ENCODE measurements around the gene SARM1. TPM values are rescaled to one million over a fixed set of nuclear protein-coding genes. Genes with fewer than 3 reads are reported as not detected.

SARM1 gene
- polyA plus RNA-seq, 1 donor from 2014 or later: 21.6 TPM

GRCh38 chr17:28364665-28365363 lies 6.7 kb upstream of the SARM1 start, which contains the start of gene SEBOX:
Gene SEBOX, minus strand, starts transcription at chr17:28365199. Its CDS starts 48 bp downstream, at chr17:28365151.
- Histone ChIP-seq H3K4me2 (ENCODE audit: low read length) (no peak within 1 kb of the TSS), H3K4me3 (ENCODE audit: low read length) (no peak within 1 kb of the TSS), H4K20me1 (ENCODE audit: insufficient read depth) (no peaks in the 10 kb centered on the region), H3K79me2 (replicated peaks; ENCODE audit: insufficient read depth, low read length) (no peaks in the 10 kb centered on the region), H3K27ac (ENCODE audit: low read length) (no peak within 1 kb of the TSS), H3K27me3 (ENCODE audit: insufficient read depth, low read depth, low read length) (no peaks in the 10 kb centered on the region), H3K9me2 (ENCODE audit: insufficient read depth, low read length) (no peaks in the 10 kb centered on the region), H2AFZ (ENCODE audit: low read depth, low read length) (no peak within 1 kb of the TSS), H3K36me3 (ENCODE audit: insufficient read depth, low read length) (no peaks in the 10 kb centered on the region), H3F3A (ENCODE audit: insufficient read depth, low read length, poor library complexity, severe bottlenecking) (no peaks in the 10 kb centered on the region), H3K9me3 (ENCODE audit: low read length) (no peaks in the 10 kb centered on the region), H3K9ac (ENCODE audit: low read length) (no peak within 1 kb of the TSS)
- no peak for TF ChIP-seq SMC3 (conservative IDR thresholded peaks at IDR 0.05; ENCODE audit: poor library complexity)
- TF ChIP-seq EP300 (conservative IDR thresholded peaks at IDR 0.05; ENCODE audit: poor library complexity, severe bottlenecking): no peak
- TF ChIP-seq RAD21 (conservative IDR thresholded peaks at IDR 0.05): no peak
- TF ChIP-seq REST (IDR thresholded peaks at IDR 0.05; ENCODE audit: borderline replicate concordance): no peak
- TF ChIP-seq CTCF (IDR thresholded peaks at IDR 0.05; ENCODE audit: poor library complexity, severe bottlenecking): no peak
- no peak for TF ChIP-seq TAF1 (IDR thresholded peaks at IDR 0.05; ENCODE audit: low read depth)
- no peak for TF ChIP-seq EZH2 (IDR thresholded peaks at IDR 0.05; ENCODE audit: borderline replicate concordance, insufficient read depth, low read length, poor library complexity, severe bottlenecking)
- TF ChIP-seq POLR2AphosphoS5 (IDR thresholded peaks at IDR 0.05): no peak
- TF ChIP-seq MXI1 (conservative IDR thresholded peaks at IDR 0.05; ENCODE audit: poor library complexity, severe bottlenecking): no peak

GRCh38 chr17:28365487-28365886 lies 6.0 kb upstream of the SARM1 start:
- H3K36me3 ChIP-seq (ENCODE audit: insufficient read depth, low read length): no peaks in the 10 kb centered on the region
- H3K9ac ChIP-seq (ENCODE audit: low read length): no peak overlapping the region
- H3K4me3 ChIP-seq (ENCODE audit: low read length): no peak overlapping the region
- H3K9me2 ChIP-seq (ENCODE audit: insufficient read depth, low read length): no peaks in the 10 kb centered on the region
- H2AFZ ChIP-seq (ENCODE audit: low read depth, low read length): no peak overlapping the region
- H3K79me2 ChIP-seq (replicated peaks; ENCODE audit: insufficient read depth, low read length): no peaks in the 10 kb centered on the region
- H3F3A ChIP-seq (ENCODE audit: insufficient read depth, low read length, poor library complexity, severe bottlenecking): no peaks in the 10 kb centered on the region
- no peak overlapping the region for H3K27ac ChIP-seq (ENCODE audit: low read length)
- H4K20me1 ChIP-seq (ENCODE audit: insufficient read depth): no peaks in the 10 kb centered on the region
- TF ChIP-seq CTCF (IDR thresholded peaks at IDR 0.05; ENCODE audit: poor library complexity, severe bottlenecking) (no peak), EP300 (conservative IDR thresholded peaks at IDR 0.05; ENCODE audit: poor library complexity, severe bottlenecking) (no peak), EZH2 (IDR thresholded peaks at IDR 0.05; ENCODE audit: borderline replicate concordance, insufficient read depth, low read length, poor library complexity, severe bottlenecking) (no peak), SMC3 (conservative IDR thresholded peaks at IDR 0.05; ENCODE audit: poor library complexity) (no peak), MXI1 (conservative IDR thresholded peaks at IDR 0.05; ENCODE audit: poor library complexity, severe bottlenecking) (no peak), REST (IDR thresholded peaks at IDR 0.05; ENCODE audit: borderline replicate concordance) (no peak), TAF1 (IDR thresholded peaks at IDR 0.05; ENCODE audit: low read depth) (no peak), RAD21 (conservative IDR thresholded peaks at IDR 0.05) (no peak), POLR2AphosphoS5 (IDR thresholded peaks at IDR 0.05) (no peak)
- H3K27me3 ChIP-seq (ENCODE audit: insufficient read depth, low read depth, low read length): no peaks in the 10 kb centered on the region
- H3K9me3 ChIP-seq (ENCODE audit: low read length): no peaks in the 10 kb centered on the region
- no peak overlapping the region for H3K4me2 ChIP-seq (ENCODE audit: low read length)
